Measurements from ENCODE around the gene ARHGAP22.

DNA sequence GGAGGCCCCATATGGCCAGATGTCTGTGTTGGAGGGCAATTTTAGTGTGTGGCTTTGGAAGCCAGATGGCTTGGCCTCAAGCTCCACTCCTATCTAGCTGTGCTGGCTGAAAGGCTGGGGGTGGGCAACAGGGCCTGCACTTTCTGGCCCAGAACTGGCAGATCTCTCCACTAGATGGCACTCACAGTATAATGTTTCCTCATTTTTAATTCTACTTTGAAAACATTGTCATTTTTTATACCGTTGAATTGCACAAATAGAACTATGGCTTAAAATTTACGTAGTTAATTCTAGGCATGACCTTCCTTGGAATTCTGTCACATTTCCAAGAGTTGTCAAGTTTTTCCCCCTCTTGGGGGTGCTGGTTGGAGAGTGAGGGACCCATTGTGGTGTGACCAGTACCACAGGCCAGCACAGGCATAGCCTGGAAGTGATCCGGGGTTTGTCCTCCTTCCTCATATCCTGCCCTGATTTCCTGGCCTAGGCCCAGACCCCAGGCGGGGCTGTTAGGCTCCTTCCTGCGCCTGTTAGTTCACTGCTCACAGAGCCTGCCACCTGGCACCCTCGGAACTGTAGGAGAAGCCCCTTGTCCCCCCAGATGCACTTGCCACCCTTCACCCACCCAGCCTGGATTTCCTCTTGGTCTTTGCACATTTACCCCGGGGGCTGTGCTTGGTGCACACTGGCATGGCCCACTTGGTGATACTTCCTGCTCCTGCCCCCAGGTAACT, 52.8 kb downstream of the ARHGAP22 start:
- TF ChIP-seq, protein P1, sequence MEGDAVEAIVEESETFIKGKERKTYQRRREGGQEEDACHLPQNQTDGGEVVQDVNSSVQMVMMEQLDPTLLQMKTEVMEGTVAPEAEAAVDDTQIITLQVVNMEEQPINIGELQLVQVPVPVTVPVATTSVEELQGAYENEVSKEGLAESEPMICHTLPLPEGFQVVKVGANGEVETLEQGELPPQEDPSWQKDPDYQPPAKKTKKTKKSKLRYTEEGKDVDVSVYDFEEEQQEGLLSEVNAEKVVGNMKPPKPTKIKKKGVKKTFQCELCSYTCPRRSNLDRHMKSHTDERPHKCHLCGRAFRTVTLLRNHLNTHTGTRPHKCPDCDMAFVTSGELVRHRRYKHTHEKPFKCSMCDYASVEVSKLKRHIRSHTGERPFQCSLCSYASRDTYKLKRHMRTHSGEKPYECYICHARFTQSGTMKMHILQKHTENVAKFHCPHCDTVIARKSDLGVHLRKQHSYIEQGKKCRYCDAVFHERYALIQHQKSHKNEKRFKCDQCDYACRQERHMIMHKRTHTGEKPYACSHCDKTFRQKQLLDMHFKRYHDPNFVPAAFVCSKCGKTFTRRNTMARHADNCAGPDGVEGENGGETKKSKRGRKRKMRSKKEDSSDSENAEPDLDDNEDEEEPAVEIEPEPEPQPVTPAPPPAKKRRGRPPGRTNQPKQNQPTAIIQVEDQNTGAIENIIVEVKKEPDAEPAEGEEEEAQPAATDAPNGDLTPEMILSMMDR (IDR thresholded peaks at IDR 0.05; ENCODE audit: insufficient read depth, low read depth, low read length) = peak; percentile 84
- no peak for TF ChIP-seq EZH2 (IDR thresholded peaks at IDR 0.05; ENCODE audit: insufficient read depth, low read length)

All from astrocyte (in vitro differentiated cells and primary cell).